ENCODE data around the gene CCDC120.

Gene CCDC120

DNA sequence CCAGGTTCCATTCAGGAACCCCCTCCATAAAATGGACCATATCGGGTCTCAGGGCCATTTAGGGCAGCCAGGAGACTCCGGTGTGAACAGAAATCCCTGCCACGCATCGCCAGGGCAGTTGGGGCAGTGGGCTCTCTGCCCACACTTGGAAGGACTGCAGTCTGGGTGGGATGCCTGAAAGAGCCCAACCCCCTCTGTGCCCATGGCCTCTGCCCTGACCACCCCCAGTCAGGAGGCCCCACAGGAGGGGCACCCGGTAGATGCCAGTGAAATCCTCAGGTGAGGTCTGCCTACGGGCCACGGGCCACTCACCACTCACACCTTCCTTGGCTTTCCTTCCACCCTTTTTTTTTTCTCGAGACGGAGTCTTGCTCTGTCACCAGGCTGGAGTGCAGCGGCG is 10.2 kb downstream of the CCDC120 start:
- Histone ChIP-seq H3K4me3 (no peak overlapping the region), H3K9me3 (no peaks in the 10 kb centered on the region), H3K4me1 (no peaks in the 10 kb centered on the region), H3K36me3 (replicated peaks) (no peaks in the 10 kb centered on the region), H3K27me3 (ENCODE audit: low read depth) (no peaks in the 10 kb centered on the region)
- in situ Hi-C loops (cut with MboI; ENCODE audit: low sequenced_read_pairs), result no loop called here
- no peak for DNase-seq (ENCODE audit: low spot score in 2 of 2)

DNA sequence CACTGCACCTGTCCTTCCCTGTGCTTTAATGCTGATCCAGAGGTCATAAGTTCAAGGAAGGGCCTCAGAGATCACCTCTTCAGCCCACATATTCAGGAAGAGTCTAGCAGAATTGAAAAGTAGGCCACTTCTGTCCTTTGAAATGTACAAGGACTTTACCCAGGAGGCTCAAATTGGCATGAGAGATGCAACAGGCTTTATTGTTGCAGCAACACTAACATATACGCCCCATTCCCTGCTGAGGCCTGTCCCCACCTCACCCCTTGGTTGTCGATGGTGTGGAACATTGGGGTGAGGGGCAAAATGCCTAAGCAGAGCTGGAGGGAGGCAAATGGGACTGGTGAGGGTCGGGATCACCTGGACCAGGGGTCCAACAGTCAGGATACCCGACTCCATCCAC is 12.2 kb downstream of the CCDC120 start:
- in situ Hi-C loops (cut with MboI; ENCODE audit: low sequenced_read_pairs), result no loop called here
- no peaks in the 10 kb centered on the region for H3K27me3 ChIP-seq (ENCODE audit: low read depth)

DNA sequence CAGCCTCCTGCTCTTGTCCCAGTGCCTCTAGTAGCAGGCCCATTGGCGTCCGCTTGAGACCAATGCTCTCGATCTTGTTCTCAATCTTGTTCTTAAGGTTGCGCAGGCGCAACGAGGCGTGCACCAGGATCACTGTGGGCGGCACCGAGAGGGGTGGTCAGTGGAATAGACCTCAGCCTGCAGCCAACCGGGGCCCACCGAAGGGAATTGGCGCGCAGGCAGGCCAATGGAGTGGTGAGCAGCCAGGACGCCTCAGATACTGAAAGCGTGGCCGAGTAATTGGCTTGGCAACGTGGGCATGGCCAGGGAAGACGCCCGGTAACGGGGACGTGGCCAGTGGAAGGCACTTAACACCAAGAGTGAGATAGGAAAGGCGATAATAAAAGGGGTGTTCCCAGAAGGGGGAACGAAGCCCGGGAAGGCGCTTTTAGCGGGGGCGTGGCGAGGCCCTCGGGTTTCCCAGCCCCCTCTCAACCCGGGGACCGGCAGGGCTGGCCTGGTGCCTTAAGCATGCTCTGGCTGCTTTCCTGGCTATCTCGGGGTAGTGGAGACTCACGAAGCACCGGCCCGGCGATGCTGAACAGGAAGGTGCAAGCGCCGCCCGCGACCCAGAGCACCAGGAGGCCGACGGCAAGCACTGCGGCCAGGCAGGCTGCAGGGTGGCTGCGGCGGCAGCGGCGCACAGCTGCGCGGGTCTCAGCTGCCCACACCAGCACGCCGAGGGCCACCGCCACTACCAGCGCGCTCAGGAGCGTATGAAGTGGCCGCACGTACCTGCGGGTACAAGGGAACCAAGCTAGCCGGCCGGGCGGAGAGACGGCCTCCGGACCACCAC is 13.3 kb downstream of the CCDC120 start:
- H3K4me3 ChIP-seq, result no peak overlapping the region

More for the DNA sequence above, 12.2 kb downstream of the CCDC120 start:
- H3K9me3 ChIP-seq, result no peaks in the 10 kb centered on the region
- no peak for DNase-seq (ENCODE audit: low spot score in 2 of 2)
- H3K4me3 ChIP-seq, result no peak overlapping the region
- H3K4me1 ChIP-seq, result no peaks in the 10 kb centered on the region
- no peaks in the 10 kb centered on the region; the same call in none of the 2 replicates for H3K36me3 ChIP-seq (replicated peaks)

DNA sequence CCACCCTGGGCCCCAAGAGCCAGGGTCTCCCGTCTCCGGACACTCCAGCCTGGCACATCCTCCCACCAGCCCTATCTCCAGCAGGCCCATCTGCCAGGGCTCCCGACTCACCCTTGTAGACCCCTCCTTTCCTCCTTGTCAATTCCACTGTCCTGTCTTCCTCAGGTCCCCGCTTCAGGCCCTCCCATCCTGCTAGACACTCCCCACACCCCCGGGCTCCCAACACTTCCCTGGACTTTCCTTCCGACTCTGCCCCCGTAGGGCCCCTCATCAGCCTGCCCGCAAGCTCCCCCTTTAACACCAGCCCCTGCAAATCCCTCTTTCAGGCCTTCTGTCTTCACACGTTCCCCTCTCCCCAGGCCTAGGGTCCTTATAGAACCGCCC is 13.9 kb downstream of the CCDC120 start:
- no peak for DNase-seq (ENCODE audit: low spot score in 2 of 2)
- Histone ChIP-seq H3K36me3 (replicated peaks) (peaks cover 5% of the 10 kb centered on the region), H3K4me1 (no peaks in the 10 kb centered on the region), H3K9me3 (no peaks in the 10 kb centered on the region), H3K27me3 (ENCODE audit: low read depth) (no peaks in the 10 kb centered on the region), H3K4me3 (no peak overlapping the region)
- in situ Hi-C loops (cut with MboI; ENCODE audit: low sequenced_read_pairs), result no loop called here

More for the DNA sequence above, 13.3 kb downstream of the CCDC120 start:
- H3K36me3 ChIP-seq (replicated peaks), result no peaks in the 10 kb centered on the region; the same call in none of the 2 replicates
- no peaks in the 10 kb centered on the region for H3K4me1 ChIP-seq
- DNase-seq (ENCODE audit: low spot score in 2 of 2), result no peak
- in situ Hi-C loops (cut with MboI; ENCODE audit: low sequenced_read_pairs), result no loop called here
- no peaks in the 10 kb centered on the region for H3K27me3 ChIP-seq (ENCODE audit: low read depth)
- no peaks in the 10 kb centered on the region for H3K9me3 ChIP-seq

DNA sequence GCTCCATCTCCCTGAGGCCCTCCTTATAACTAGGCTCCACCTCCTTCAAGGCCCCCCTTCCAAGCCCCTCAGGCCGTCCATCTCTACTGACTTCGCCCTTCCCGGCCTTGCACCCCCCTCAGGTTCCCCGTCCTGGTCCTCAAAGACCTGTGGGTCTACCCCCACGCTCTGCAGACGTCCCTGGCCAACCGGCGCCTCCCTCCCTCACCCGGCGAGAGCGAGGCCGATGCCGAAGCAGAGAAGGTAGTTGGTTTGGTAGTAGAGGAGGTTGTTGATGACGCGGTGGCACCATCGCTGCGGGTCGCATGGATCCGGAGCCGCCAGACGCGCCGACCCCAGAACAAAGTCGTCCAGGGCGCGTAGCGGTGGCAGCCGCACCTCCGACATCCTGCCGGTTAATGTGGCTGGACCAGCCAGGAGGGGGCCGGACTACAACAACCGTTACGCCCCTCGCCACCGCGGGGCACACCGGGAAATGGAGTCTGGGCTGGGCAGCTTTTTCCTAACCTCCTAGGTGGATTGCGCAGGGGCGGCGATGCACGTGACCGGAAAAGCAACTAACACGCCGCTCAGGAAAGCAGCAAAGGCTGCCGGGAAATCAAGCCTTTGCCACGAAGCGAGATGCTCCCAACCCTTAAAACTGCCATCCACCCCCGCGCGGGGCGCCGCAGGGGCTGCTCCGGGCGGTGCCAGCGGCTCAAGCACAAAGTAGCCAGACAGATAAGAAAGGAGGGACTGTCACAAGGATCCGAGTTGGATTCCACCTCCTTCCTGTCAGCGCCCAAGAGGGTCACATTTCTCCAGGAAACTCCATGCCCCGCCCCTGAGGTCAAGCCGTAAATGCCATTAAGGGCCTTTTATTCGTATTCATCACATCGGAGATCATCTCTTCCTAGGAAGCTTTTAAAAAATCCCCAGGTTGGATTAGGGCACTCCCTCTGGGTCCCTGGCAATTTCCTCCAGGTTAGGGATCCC is 15.1 kb downstream of the CCDC120 start, which contains the start of gene PRAF2:
Gene PRAF2 (minus strand): TSS at position 402 of the 975 bp plus-strand sequence. CDS start 15 bp downstream, at position 387.
- in situ Hi-C loops (cut with MboI; ENCODE audit: low sequenced_read_pairs), result no loop called here
- Histone ChIP-seq H3K9me3 (no peaks in the 10 kb centered on the region), H3K4me3 (no peak within 1 kb of the TSS), H3K27me3 (ENCODE audit: low read depth) (no peaks in the 10 kb centered on the region), H3K36me3 (replicated peaks) (peaks cover 5% of the 10 kb centered on the region), H3K4me1 (no peaks in the 10 kb centered on the region; the same call in 1 of the 2 replicates)
- no peak for DNase-seq (ENCODE audit: low spot score in 2 of 2)

DNA sequence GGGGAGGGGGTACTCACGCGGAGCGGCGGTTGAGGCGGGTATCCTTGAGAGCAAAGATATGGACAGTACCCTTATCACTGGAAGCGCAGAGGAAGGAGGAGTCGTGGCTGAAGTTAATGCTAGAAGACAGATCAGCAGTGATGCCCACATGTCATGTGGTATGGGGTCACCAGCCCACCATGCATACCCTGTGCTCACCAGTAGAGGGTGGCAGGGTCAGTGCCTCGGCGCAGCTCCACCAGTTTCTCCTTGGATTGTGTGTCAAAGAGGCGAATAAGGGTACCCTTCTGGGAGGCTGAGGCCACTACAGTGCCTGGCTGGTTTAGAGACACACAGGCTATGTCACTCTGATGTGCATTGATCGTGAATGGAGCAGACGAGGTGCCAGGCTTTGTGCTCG is 16.5 kb downstream of the CCDC120 start:
- H3K27me3 ChIP-seq (ENCODE audit: low read depth), result no peaks in the 10 kb centered on the region
- no peak for DNase-seq (ENCODE audit: low spot score in 2 of 2)
- peaks cover 5% of the 10 kb centered on the region for H3K4me1 ChIP-seq
- H3K36me3 ChIP-seq (replicated peaks), result peaks cover 5% of the 10 kb centered on the region
- no peak overlapping the region for H3K4me3 ChIP-seq
- in situ Hi-C loops (cut with MboI; ENCODE audit: low sequenced_read_pairs), result no loop called here
- no peaks in the 10 kb centered on the region for H3K9me3 ChIP-seq

DNA sequence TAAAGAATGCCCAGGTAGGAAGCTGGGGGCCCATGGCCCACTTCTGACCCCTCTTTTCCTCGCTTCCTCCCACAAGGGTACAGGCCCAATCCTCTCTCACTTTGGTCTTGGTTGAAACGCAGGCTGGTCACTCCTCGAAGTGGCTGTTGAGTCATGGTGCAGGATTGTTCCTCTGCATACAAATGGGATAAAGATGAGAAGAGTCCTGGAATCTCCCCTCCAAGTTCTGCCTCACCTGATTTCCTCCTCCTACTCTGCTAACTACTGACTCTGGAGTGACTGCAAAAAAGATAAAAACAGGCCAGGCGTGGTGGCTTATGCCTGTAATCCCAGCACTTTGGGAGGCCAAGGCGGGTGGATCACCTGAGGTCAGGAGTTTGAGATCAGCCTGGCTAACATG is 19.1 kb downstream of the CCDC120 start:
- peaks cover 5% of the 10 kb centered on the region for H3K36me3 ChIP-seq (replicated peaks)
- H3K27me3 ChIP-seq (ENCODE audit: low read depth), result no peaks in the 10 kb centered on the region
- H3K4me3 ChIP-seq, result no peak overlapping the region
- no peak for DNase-seq (ENCODE audit: low spot score in 2 of 2)
- in situ Hi-C loops (cut with MboI; ENCODE audit: low sequenced_read_pairs), result no loop called here
- no peaks in the 10 kb centered on the region for H3K9me3 ChIP-seq
- peaks cover 5% of the 10 kb centered on the region for H3K4me1 ChIP-seq

DNA sequence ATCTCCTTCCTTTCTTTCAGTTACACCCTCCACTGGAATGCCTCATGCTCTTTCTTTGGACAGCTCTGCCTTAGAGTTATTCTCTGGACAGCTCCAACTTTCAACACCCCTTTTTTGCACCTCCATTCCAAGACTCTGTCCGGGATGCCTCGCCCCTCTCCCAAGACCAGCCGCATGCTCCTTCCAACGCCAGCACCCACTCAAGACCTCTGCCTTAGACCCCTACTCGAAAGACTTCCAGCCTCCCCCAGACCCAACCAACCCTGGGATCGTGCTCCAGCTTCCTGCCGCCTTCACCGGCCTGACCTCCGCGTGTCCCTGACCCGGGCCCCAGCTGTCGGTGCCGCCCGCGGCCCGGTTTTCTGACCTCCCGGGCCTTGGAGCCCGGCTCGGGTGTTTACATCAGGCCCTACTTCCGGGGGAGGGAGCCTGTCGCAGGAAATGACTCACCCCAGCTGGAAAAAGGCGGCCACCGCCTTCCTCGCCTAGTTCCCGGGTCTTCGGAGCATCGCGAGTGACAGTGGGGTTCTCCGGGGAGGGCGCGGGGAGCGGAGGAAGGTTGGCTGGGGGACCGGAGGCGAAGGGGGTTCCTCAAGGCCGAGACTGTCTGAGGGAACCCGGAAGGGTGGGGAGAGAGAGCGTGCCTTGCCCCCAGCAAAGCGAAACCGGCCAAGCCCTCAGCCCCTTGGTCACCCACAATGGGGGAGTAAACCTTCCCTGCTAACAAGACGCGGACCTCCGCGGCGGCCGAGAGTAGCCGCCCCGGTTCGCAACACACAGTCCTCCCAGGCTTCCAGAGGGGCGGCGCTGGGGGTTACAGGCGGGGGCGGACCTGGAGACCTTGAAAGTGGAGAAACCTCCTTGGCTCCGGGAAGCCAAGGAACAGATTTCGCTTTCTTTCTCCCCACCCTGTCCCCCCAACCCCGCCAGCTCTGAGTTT is 21.0 kb downstream of the CCDC120 start, which contains the start of gene WDR45:
Gene WDR45 (minus strand): TSS at position 399 of the 940 bp plus-strand sequence. CDS start 1,792 bp downstream, outside the sequence.
- in situ Hi-C loops (cut with MboI; ENCODE audit: low sequenced_read_pairs), result no loop called here

DNA sequence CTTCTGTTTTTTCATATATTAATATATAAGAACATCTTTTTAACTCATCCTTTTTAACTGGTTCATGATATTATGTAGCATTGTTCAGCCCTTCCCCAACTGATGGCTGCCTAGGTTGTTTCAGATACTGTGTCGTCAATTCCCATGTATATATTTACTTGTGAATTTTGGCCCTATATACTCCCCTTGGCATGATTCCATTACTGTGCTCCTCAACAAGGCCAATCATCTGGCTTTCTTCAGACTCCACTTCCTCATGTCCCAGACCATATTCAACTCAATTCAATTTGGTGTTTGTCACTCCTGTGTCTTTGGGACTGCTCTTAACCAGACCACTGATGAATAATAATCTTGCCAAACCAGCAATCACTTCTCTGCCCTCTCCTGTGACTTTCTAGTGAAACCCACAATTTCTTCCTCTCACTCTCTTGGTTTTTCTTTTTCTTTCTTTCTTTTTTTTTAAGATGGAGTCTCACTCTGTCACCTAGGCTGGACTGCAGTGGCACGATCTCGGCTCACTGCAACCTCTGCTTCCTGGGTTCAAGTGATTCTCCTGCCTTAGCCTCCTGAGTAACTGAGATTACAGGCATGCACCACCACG is 23.6 kb downstream of the CCDC120 start:
- Histone ChIP-seq H3K4me1 (peaks cover 5% of the 10 kb centered on the region), H3K9me3 (no peaks in the 10 kb centered on the region), H3K36me3 (replicated peaks) (peaks cover 4% of the 10 kb centered on the region; the same call in 1 of the 2 replicates), H3K27me3 (ENCODE audit: low read depth) (no peaks in the 10 kb centered on the region), H3K4me3 (no peak overlapping the region)
- DNase-seq (ENCODE audit: low spot score in 2 of 2), result no peak
- in situ Hi-C loops (cut with MboI; ENCODE audit: low sequenced_read_pairs), result no loop called here

More for the DNA sequence above, 21.0 kb downstream of the CCDC120 start, which contains the start of gene WDR45:
- DNase-seq (ENCODE audit: low spot score in 2 of 2), result peak; percentile 52 to 78
- no peaks in the 10 kb centered on the region for H3K27me3 ChIP-seq (ENCODE audit: low read depth)
- H3K4me1 ChIP-seq, result peaks cover 5% of the 10 kb centered on the region
- H3K9me3 ChIP-seq, result no peaks in the 10 kb centered on the region
- H3K36me3 ChIP-seq (replicated peaks), result peaks cover 5% of the 10 kb centered on the region
- peak within 1 kb of the TSS; percentile 51 for H3K4me3 ChIP-seq

DNA sequence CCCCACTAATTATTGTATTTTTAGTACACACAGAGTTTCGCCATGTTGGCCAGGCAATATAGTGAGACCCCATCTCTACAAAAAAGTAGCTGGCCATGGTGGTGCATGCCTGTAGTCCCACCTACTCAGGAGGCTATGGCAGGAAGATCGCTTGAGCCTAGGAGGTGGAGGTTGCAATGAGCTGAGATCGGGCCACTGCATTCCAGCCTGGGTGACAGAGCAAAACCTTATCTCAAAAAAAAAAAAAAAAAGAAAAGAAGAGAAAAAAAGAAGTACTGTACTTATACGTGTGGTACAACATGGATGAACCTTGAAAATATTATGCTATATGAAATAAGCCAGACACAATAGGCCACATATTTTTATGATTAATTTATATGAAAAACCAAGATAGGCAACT is 30.8 kb downstream of the CCDC120 start:
- Histone ChIP-seq H3K9me3 (no peaks in the 10 kb centered on the region), H3K36me3 (replicated peaks) (no peaks in the 10 kb centered on the region), H3K4me3 (no peak overlapping the region), H3K4me1 (no peaks in the 10 kb centered on the region), H3K27me3 (ENCODE audit: low read depth) (no peaks in the 10 kb centered on the region)
- no peak for DNase-seq (ENCODE audit: low spot score in 2 of 2)
- in situ Hi-C loops (cut with MboI; ENCODE audit: low sequenced_read_pairs), result no loop called here

DNA sequence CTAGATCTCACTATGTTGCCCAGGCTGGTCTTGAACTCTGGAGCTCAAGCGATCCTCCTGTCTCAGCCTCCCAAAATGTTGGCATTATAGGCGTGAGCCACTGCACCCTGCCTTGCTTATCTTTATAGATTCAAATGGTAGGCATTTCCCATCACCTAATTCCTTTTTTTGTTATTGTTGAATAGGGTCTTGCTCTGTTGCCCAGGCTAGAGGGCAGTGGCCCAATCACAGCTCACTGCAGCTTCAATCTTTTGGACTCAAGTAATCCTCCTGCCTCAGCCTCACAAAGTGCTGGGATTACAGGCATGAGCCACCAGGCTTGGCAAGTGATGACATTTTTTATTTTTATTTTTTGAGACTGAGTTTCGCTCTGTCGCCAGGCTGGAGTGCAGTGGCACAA is 37.6 kb downstream of the CCDC120 start:
- Histone ChIP-seq H3K9me3 (no peaks in the 10 kb centered on the region), H3K4me1 (peaks cover 8% of the 10 kb centered on the region), H3K4me3 (no peak overlapping the region), H3K36me3 (replicated peaks) (no peaks in the 10 kb centered on the region), H3K27me3 (ENCODE audit: low read depth) (no peaks in the 10 kb centered on the region)
- no peak for DNase-seq (ENCODE audit: low spot score in 2 of 2)
- in situ Hi-C loops (cut with MboI; ENCODE audit: low sequenced_read_pairs), result no loop called here

DNA sequence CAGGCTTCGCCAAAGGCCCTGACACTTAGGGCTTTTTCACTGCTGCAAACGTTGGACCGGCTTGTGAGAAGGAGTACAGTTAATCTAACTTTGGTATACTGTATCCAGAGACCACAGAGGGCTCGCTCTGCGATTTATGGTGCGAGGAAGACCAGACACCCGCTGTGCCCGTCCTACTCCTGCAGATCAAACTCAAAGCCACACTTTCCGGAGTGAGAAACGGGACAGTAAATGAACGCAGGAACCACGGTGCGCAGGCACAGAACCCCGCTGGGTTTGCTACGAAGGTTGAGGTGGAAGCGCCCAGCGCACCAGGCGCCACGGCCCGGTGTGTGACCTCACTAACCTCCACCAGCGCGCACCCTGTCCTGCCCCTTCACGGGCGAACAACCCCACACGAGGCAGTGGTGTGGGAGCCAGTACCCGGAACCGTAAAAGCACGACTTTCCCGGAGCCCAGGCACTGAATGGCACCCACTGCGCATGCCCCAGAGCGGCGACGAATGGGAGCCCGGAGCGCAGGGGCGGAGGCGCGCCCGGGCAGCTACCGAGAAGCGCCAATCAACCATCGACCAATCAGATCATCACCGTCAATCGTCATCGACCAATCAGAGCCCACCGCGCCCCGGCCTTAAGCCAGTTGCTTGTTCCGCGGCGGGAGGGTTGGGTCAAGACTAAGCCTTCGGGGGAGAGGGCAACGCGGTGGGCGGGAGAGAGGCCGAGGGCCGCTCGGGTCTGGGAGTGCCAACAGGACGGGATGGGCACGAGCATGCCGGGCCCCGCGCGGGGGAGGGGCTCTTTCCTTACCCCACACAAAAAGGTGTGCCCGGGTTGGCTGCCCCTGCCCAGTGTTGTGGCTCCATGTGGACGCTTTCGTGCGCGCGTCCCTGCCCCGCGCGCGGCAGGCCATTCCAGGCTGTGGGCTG is 42.2 kb downstream of the CCDC120 start:
- in situ Hi-C loops (cut with MboI; ENCODE audit: low sequenced_read_pairs), result loop anchor here (10.0 kb wide), 1 partner anchor 116 kb away; no protein-coding TSS in a partner anchor

More for the DNA sequence above, 42.2 kb downstream of the CCDC120 start:
- H3K27me3 ChIP-seq (ENCODE audit: low read depth), result no peaks in the 10 kb centered on the region
- H3K4me3 ChIP-seq, result peak overlapping the region; percentile 82
- H3K4me1 ChIP-seq, result peaks cover 13% of the 10 kb centered on the region
- H3K36me3 ChIP-seq (replicated peaks), result no peaks in the 10 kb centered on the region
- peak; percentile 96 to 98 for DNase-seq (ENCODE audit: low spot score in 2 of 2)
- no peaks in the 10 kb centered on the region for H3K9me3 ChIP-seq

All from HAP-1 (cell line).